Measurements from ENCODE around the gene OCA2. TPM values are rescaled to one million over a fixed set of nuclear protein-coding genes. Genes with fewer than 3 reads are reported as not detected.

Gene OCA2
- total and polyA plus RNA-seq, 2 of the 13 experiments (the other 11 are each of a cell fraction or from before 2014, with no cell fraction given), result 0.02 to 0.05 TPM

GRCh38 chr15:28125673-28126651 lies 26.8 kb upstream of the OCA2 start:
- BruUV-seq (replicated peaks), result no TSS peak
- TF ChIP-seq ZNF549 (CRISPR knock-in tag; IDR thresholded peaks at IDR 0.05) (no peak), PBX3 (CRISPR knock-in tag; IDR thresholded peaks at IDR 0.05; ENCODE audit: borderline replicate concordance) (no peak), CTCF (CRISPR knock-in tag; IDR thresholded peaks at IDR 0.05) (peak; percentile 58), STAG1 (CRISPR knock-in tag; IDR thresholded peaks at IDR 0.05) (peak; percentile 46), CENPX (CRISPR knock-in tag; IDR thresholded peaks at IDR 0.05) (no peak), STAT6 (CRISPR knock-in tag; IDR thresholded peaks at IDR 0.05; ENCODE audit: borderline replicate concordance) (no peak), SMC3 (IDR thresholded peaks at IDR 0.05; ENCODE audit: low read length) (0 out of 2 replicates have a peak, but pooled peaks have one; percentile 7), DPF2 (CRISPR knock-in tag; IDR thresholded peaks at IDR 0.05; ENCODE audit: borderline replicate concordance, low read depth) (no peak), THAP9 (CRISPR knock-in tag; IDR thresholded peaks at IDR 0.05; ENCODE audit: borderline replicate concordance) (no peak), ZNF574 (CRISPR knock-in tag; IDR thresholded peaks at IDR 0.05) (no peak)

More at GRCh38 chr15:28125673-28126651, 26.8 kb upstream of the OCA2 start:
- Histone ChIP-seq H3K9me3 (ENCODE audit: low read length) (no peaks in the 10 kb centered on the region), H3K4me3 (replicated peaks in 1 of 3; ENCODE audit: insufficient read depth in 1 of 3, low read depth in 2 of 3, low read length in 3 of 3) (no peak overlapping the region), H3K27ac (ENCODE audit: extremely low read length, insufficient read depth, low read length) (no peak overlapping the region), H3K36me3 (replicated peaks in 1 of 2; ENCODE audit: control insufficient read depth in 1 of 2, insufficient read depth in 2 of 2, low read length in 2 of 2) (peaks cover 10 to 50% of the 10 kb centered on the region in 2 experiments; a peak in 4 of 5 replicates), H3K4me2 (ENCODE audit: low read depth, low read length) (no peak overlapping the region), H3K79me2 (ENCODE audit: insufficient read depth, low read length) (no peaks in the 10 kb centered on the region), H3K4me1 (ENCODE audit: insufficient read depth, low read length) (no peaks in the 10 kb centered on the region), H3K9ac (ENCODE audit: insufficient read depth, low read depth, low read length) (no peak overlapping the region), H3K27me3 (ENCODE audit: control insufficient read depth in 1 of 2, insufficient read depth in 2 of 2, low read length in 2 of 2) (no peaks in the 10 kb centered on the region), H4K20me1 (ENCODE audit: insufficient read depth, low read length) (no peaks in the 10 kb centered on the region; the same call in 1 of the 2 replicates), H2AFZ (ENCODE audit: low read length) (no peak overlapping the region)
- POLR2A ChIA-PET, result no interaction called here
- WGBS (ENCODE audit: low lambda C conversion rate), result 79% methylated on average over 17 of the region's 17 CpGs
- peak; percentile 37 for DNase-seq (ENCODE audit: low spot score)
- in situ Hi-C loops (cut with HindIII; ENCODE audit: extremely low pct_ligation_motif_present, low pct_unique_long_range_greater_than_20kb), result no loop called here
- peak; percentile 26; the same call in 1 of the 3 replicates for ATAC-seq
- CTCF ChIA-PET (ENCODE audit: low intra/inter-chr PET ratio, low total read pairs), result no interaction called here
- intact Hi-C loops (cut with micrococcal nuclease; ENCODE audit: unreplicated experiment), result no loop called here
- peak; percentile 52 for FAIRE-seq

Measured in HepG2 (cell line).